Neuronal stem cell (in vitro differentiated cells): Measurements from ENCODE around the gene CMBL.
A peak's percentile ranks its signal among the peaks of the same experiment; 100 is the strongest.
"Not testable (repeated sequence)": the region's sequence is repeated elsewhere in the genome, so short reads cannot be mapped to it uniquely, and the experiment has no call there.

Experiments
- DNase-seq: peaks from one replicate; pipeline ENCODE4 v3.0.0-alpha.2; 2013; ENCODE audit warnings: low spot score
- H2AFZ ChIP-seq: one replicate; pipeline ENCODE4 v1.6.1; 2013; ENCODE audit warnings: mild to moderate bottlenecking, low read length, inconsistent platforms
- H2AK5ac ChIP-seq: 2 replicates; pipeline ENCODE4 v1.6.1; 2013; ENCODE audit warnings: low read depth, mild to moderate bottlenecking, inconsistent platforms, low read length, moderate library complexity, mixed read lengths
- H2BK120ac ChIP-seq: 2 replicates; pipeline ENCODE4 v1.6.1; 2013; ENCODE audit warnings: low read depth, mild to moderate bottlenecking, inconsistent platforms, low read length, moderate library complexity, mixed read lengths
- H2BK12ac ChIP-seq: one replicate; pipeline ENCODE4 v1.6.1; 2013; ENCODE audit warnings: low read length, inconsistent platforms
- H2BK15ac ChIP-seq: 2 replicates; pipeline ENCODE4 v1.6.1; 2013; ENCODE audit warnings: mild to moderate bottlenecking, low read length, inconsistent platforms, mixed read lengths
- H2BK5ac ChIP-seq: one replicate; pipeline ENCODE4 v1.6.1; 2013; ENCODE audit warnings: inconsistent platforms, mild to moderate bottlenecking, low read length, moderate library complexity
- H3K14ac ChIP-seq: one replicate; pipeline ENCODE4 v1.6.1; 2013; ENCODE audit warnings: low read length, inconsistent platforms
- H3K18ac ChIP-seq: 2 replicates; pipeline ENCODE4 v1.6.1; 2013; ENCODE audit warnings: low read length, inconsistent platforms
- H3K23ac ChIP-seq: 2 replicates; pipeline ENCODE4 v1.6.1; 2013; ENCODE audit warnings: low read depth, mild to moderate bottlenecking, mixed read lengths, low read length, inconsistent platforms; ENCODE audit not compliant: poor library complexity
- H3K27ac ChIP-seq: replicated peaks from 3 replicates; pipeline ENCODE4 v1.5.1; 2013; ENCODE audit warnings: low read length, inconsistent platforms
- H3K27me3 ChIP-seq, 3 experiments: 2 replicates each; pipeline ENCODE4 v1.6.1; 2013; ENCODE audit warnings: low read length in 3 of 3, mild to moderate bottlenecking in 2 of 3, inconsistent platforms in 1 of 3, low read depth in 1 of 3, mixed read lengths in 1 of 3, moderate library complexity in 1 of 3; ENCODE audit not compliant: control insufficient read depth in 3 of 3, insufficient read depth in 3 of 3
- H3K36me3 ChIP-seq, 2 donors: replicated peaks in 1 of 2; 2 replicates each; pipeline ENCODE4 v1.6.1; 2013; ENCODE audit warnings: low read length in 2 of 2; ENCODE audit not compliant: control insufficient read depth in 2 of 2, insufficient read depth in 2 of 2
- H3K4ac ChIP-seq: 2 replicates; pipeline ENCODE4 v1.6.1; 2013; ENCODE audit warnings: inconsistent platforms, mild to moderate bottlenecking, low read length, moderate library complexity
- H3K4me1 ChIP-seq, 2 donors: 1 replicate in 1 of 2; 2 replicates in 1 of 2; pipeline ENCODE4 v1.6.1; 2013; ENCODE audit warnings: low read length in 2 of 2, low read depth in 1 of 2; ENCODE audit not compliant: control insufficient read depth in 2 of 2, insufficient read depth in 1 of 2
- H3K4me2 ChIP-seq: one replicate; pipeline ENCODE4 v1.6.1; 2013; ENCODE audit warnings: mild to moderate bottlenecking, low read length, inconsistent platforms; ENCODE audit not compliant: insufficient read depth, poor library complexity, severe bottlenecking
- H3K4me3 ChIP-seq, 2 donors: 2 replicates each; pipeline ENCODE4 v1.5.1; 2013; ENCODE audit warnings: low read length in 2 of 2, mild to moderate bottlenecking in 2 of 2, inconsistent platforms in 1 of 2, moderate library complexity in 1 of 2
- H3K79me1 ChIP-seq: one replicate; pipeline ENCODE4 v1.6.1; 2013; ENCODE audit warnings: low read depth, mild to moderate bottlenecking, inconsistent platforms, low read length, moderate library complexity
- H3K9ac ChIP-seq: one replicate; pipeline ENCODE4 v1.6.1; 2013; ENCODE audit warnings: mild to moderate bottlenecking, low read depth, low read length, inconsistent platforms; ENCODE audit not compliant: poor library complexity
- H3K9me3 ChIP-seq, 2 donors: replicated peaks in 1 of 2; 2 replicates each; pipeline versions ENCODE3 to v1.6.1; 2013; ENCODE audit warnings: low read length in 2 of 2, mild to moderate bottlenecking in 2 of 2, inconsistent platforms in 1 of 2, low read depth in 1 of 2, mixed read lengths in 1 of 2, moderate library complexity in 1 of 2; ENCODE audit not compliant: control insufficient read depth in 2 of 2, insufficient read depth in 1 of 2
- H4K8ac ChIP-seq: one replicate; pipeline ENCODE4 v1.6.1; 2013; ENCODE audit warnings: low read depth, mild to moderate bottlenecking, inconsistent platforms, low read length, moderate library complexity
- H4K91ac ChIP-seq: one replicate; pipeline ENCODE4 v1.6.1; 2013; ENCODE audit warnings: low read length, low read depth, mild to moderate bottlenecking, inconsistent platforms; ENCODE audit not compliant: poor library complexity
- whole genome bisulfite sequencing, 2 donors: extraction: QIAGEN DNeasy Blood & Tissue Kit; methylation state at CpG; one replicate each; pipeline ENCODE4 v1.1.7; 2013; ENCODE audit warnings: missing lambda C conversion rate in 2 of 2, mixed read lengths in 1 of 2; ENCODE audit not compliant: insufficient read length in 2 of 2, insufficient replicate concordance in 1 of 2; ENCODE audit errors: extremely low coverage in 2 of 2; 5-methylcytosine and 5-hydroxymethylcytosine counted together

CMBL gene

DNA sequence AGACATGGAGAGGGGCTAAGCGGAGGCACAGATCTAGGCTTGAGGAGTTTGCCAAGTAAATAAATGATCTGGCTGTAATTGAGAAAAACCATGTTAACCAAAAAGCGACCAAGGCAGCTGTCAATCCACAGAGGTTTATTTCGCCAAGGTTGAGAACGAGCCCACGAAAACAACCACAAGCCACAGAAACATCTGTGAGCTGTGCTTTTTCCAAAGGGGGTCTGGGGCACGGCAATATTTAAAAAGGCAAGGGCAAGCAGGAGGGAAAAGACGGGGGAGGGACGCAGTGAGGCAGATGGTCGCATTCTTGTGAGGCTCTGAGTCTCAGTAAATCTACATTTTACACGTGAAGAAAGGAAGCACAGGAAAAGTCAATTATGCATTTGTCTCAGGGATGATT is 32.2 kb downstream of the CMBL start:
- H3K23ac ChIP-seq, result no peak overlapping the region
- WGBS, 2 donors, result no CpG with 5 or more reads among the region's 10 CpGs
- H3K14ac ChIP-seq, result no peak overlapping the region
- H4K91ac ChIP-seq, result no peak overlapping the region
- no peak for DNase-seq
- no peak overlapping the region for H3K4me3 ChIP-seq
- H2BK15ac ChIP-seq, result no peak overlapping the region
- H3K9me3 ChIP-seq, result peaks cover 0 to 1% of the 10 kb centered on the region in 2 donors
- H3K4ac ChIP-seq, result no peak overlapping the region
- H2BK5ac ChIP-seq, result no peak overlapping the region
- H2BK12ac ChIP-seq, result no peak overlapping the region
- H4K8ac ChIP-seq, result no peak overlapping the region
- no peak overlapping the region for H3K4me2 ChIP-seq
- no peak overlapping the region for H3K18ac ChIP-seq
- H3K36me3 ChIP-seq, result no peaks in the 10 kb centered on the region
- H3K27ac ChIP-seq, result no peak overlapping the region
- H3K4me1 ChIP-seq, result peaks cover 2 to 7% of the 10 kb centered on the region in 2 donors
- no peaks in the 10 kb centered on the region for H3K79me1 ChIP-seq
- no peak overlapping the region for H2AK5ac ChIP-seq
- H2AFZ ChIP-seq, result peak overlapping the region; percentile 47
- no peak overlapping the region for H2BK120ac ChIP-seq
- no peaks in the 10 kb centered on the region for H3K27me3 ChIP-seq
- H3K9ac ChIP-seq, result no peak overlapping the region

- H3K23ac ChIP-seq, H2AFZ ChIP-seq, H2BK5ac ChIP-seq, H3K4ac ChIP-seq, H3K27me3 ChIP-seq, H3K36me3 ChIP-seq, DNase-seq, H3K14ac ChIP-seq, H4K8ac ChIP-seq, H3K4me2 ChIP-seq, H4K91ac ChIP-seq, H3K79me1 ChIP-seq, H2BK12ac ChIP-seq, H3K9ac ChIP-seq, H3K27ac ChIP-seq, H2BK15ac ChIP-seq, H3K4me1 ChIP-seq, H3K9me3 ChIP-seq, H3K4me3 ChIP-seq, H3K18ac ChIP-seq, H2BK120ac ChIP-seq, H2AK5ac ChIP-seq: not testable (repeated sequence)
- no CpG with 5 or more reads among the region's 6 CpGs for WGBS, 2 donors
These were observed 34.9 kb downstream of the CMBL start for GRCh38 chr5:10272875-10273209.

GRCh38 chr5:10272053-10272874 is 35.4 kb downstream of the CMBL start:
- H3K9me3 ChIP-seq, result peaks cover 0 to 1% of the 10 kb centered on the region in 2 donors
- H3K79me1 ChIP-seq, result no peaks in the 10 kb centered on the region
- H3K4ac ChIP-seq, result no peak overlapping the region
- no peak overlapping the region for H2BK5ac ChIP-seq
- H3K14ac ChIP-seq, result no peak overlapping the region
- H3K4me3 ChIP-seq, result peak overlapping the region in 1 of 2 donors; percentile 55
- H4K91ac ChIP-seq, result no peak overlapping the region
- no peaks in the 10 kb centered on the region for H3K27me3 ChIP-seq
- no CpG with 5 or more reads among the region's 9 CpGs for WGBS, 2 donors
- H2BK120ac ChIP-seq, result no peak overlapping the region
- no peak overlapping the region for H2AK5ac ChIP-seq
- H3K4me2 ChIP-seq, result no peak overlapping the region
- no peak for DNase-seq
- no peak overlapping the region for H2AFZ ChIP-seq
- no peak overlapping the region for H3K23ac ChIP-seq
- no peaks in the 10 kb centered on the region for H3K36me3 ChIP-seq
- no peak overlapping the region for H3K9ac ChIP-seq
- no peak overlapping the region for H2BK12ac ChIP-seq
- no peak overlapping the region for H3K27ac ChIP-seq
- H4K8ac ChIP-seq, result no peak overlapping the region
- H2BK15ac ChIP-seq, result no peak overlapping the region
- H3K4me1 ChIP-seq, result peaks cover 2 to 7% of the 10 kb centered on the region in 2 donors
- no peak overlapping the region for H3K18ac ChIP-seq

- H3K4ac ChIP-seq, result no peak overlapping the region
- H3K9me3 ChIP-seq, result peaks cover 0 to 1% of the 10 kb centered on the region in 2 donors
- no CpG with 5 or more reads among the region's 10 CpGs for WGBS, 2 donors
- no peak overlapping the region for H2BK120ac ChIP-seq
- H3K36me3 ChIP-seq, result peaks cover 12 to 37% of the 10 kb centered on the region in 2 donors
- no peak overlapping the region for H4K91ac ChIP-seq
- no peak overlapping the region for H2BK5ac ChIP-seq
- no peaks in the 10 kb centered on the region for H3K4me1 ChIP-seq
- H3K14ac ChIP-seq, result no peak overlapping the region
- H2AFZ ChIP-seq, result no peak overlapping the region
- no peak overlapping the region for H2BK12ac ChIP-seq
- no peak overlapping the region for H2BK15ac ChIP-seq
- H2AK5ac ChIP-seq, result no peak overlapping the region
- H3K79me1 ChIP-seq, result no peaks in the 10 kb centered on the region
- no peaks in the 10 kb centered on the region for H3K27me3 ChIP-seq
- peak overlapping the region in 1 of 2 donors; percentile 46 for H3K4me3 ChIP-seq
- no peak overlapping the region for H3K9ac ChIP-seq
- H3K23ac ChIP-seq, result no peak overlapping the region
- H4K8ac ChIP-seq, result no peak overlapping the region
- no peak overlapping the region for H3K4me2 ChIP-seq
- H3K18ac ChIP-seq, result no peak overlapping the region
- no peak for DNase-seq
- H3K27ac ChIP-seq, result no peak overlapping the region
These were observed 39.6 kb downstream of the CMBL start for GRCh38 chr5:10268100-10268499.
